ENCODE data around the gene AK8. TPM values are rescaled to one million over a fixed set of nuclear protein-coding genes. Genes with fewer than 3 reads are reported as not detected.

The AK8 gene
- total and polyA plus RNA-seq, 2 of the 4 experiments (the other 2 are of a cell fraction), result under 0.01 to 0.09 TPM

DNA sequence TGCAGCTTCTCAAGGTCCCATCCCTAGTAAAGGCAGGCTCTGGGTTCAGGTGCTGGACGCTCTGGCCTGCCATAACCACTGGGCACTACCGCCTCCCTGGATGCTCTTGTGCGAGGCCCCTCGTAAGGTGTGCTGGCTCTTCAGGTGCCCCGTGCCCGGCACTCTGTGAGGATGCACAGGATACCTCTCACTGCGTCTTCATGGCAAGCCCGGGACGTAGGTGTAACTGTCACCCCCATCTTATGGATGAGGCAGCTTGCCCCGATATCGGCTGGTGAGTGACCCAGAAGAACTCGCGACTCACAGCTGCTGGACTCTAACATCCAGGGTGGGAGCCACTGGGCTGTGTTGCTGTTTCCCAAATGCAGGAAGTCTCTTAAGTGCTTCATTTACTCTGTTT, 128.8 kb downstream of the AK8 start:
- Histone ChIP-seq H3K18ac (ENCODE audit: low read depth, low read length) (no peak overlapping the region), H2BK120ac (ENCODE audit: low read depth, low read length) (no peak overlapping the region), H2BK5ac (ENCODE audit: low read depth, low read length, poor library complexity, severe bottlenecking) (no peak overlapping the region), H3K79me1 (ENCODE audit: low read depth in 1 of 2, low read length in 2 of 2) (no peaks in the 10 kb centered on the region), H4K20me1 (ENCODE audit: insufficient read depth, low read length) (no peaks in the 10 kb centered on the region), H4K5ac (ENCODE audit: low read depth, low read length) (no peak overlapping the region), H4K8ac (ENCODE audit: low read depth in 2 of 2, low read length in 2 of 2) (no peak overlapping the region), H3K4me2 (ENCODE audit: low read depth, low read length) (no peak overlapping the region), H2AFZ (replicated peaks; ENCODE audit: low read length, poor library complexity) (peak overlapping the region; percentile 23), H2AK9ac (replicated peaks; ENCODE audit: low read depth, low read length, poor library complexity) (no peak overlapping the region), H4K91ac (ENCODE audit: insufficient read depth, low read depth, low read length) (no peak overlapping the region), H3K9me1 (ENCODE audit: insufficient read depth, low read length) (no peaks in the 10 kb centered on the region), H2BK15ac (ENCODE audit: low read depth, low read length) (no peak overlapping the region), H2AK5ac (ENCODE audit: low read depth, low read length) (no peak overlapping the region), H3K27me3 (ENCODE audit: control insufficient read depth, insufficient read depth, low read length) (peaks cover 42% of the 10 kb centered on the region), H3K4me3 (ENCODE audit: insufficient read depth, low read depth, low read length) (no peak overlapping the region), H3K4ac (ENCODE audit: low read depth, low read length) (no peak overlapping the region), H3K23ac (ENCODE audit: low read depth, low read length) (no peak overlapping the region), H3K36me3 (ENCODE audit: control insufficient read depth, insufficient read depth, low read length) (no peaks in the 10 kb centered on the region), H3K56ac (ENCODE audit: extremely low read depth, insufficient read depth, low read length) (no peak overlapping the region), H3K9me3 (ENCODE audit: control insufficient read depth, insufficient read depth, low read length) (peaks cover 6% of the 10 kb centered on the region), H2BK20ac (ENCODE audit: low read depth, low read length) (no peak overlapping the region), H3K9ac (ENCODE audit: low read depth, low read length) (no peak overlapping the region), H3K14ac (replicated peaks; ENCODE audit: low read depth, low read length) (no peak overlapping the region), H3K4me1 (ENCODE audit: control insufficient read depth, insufficient read depth, low read length) (no peaks in the 10 kb centered on the region; the same call in 1 of the 2 replicates), H3K27ac (ENCODE audit: insufficient read depth, low read length) (no peak overlapping the region)
- DNase-seq, result no peak
- in situ Hi-C loops (cut with MboI; ENCODE audit: low sequenced_read_pairs) (no loop called here), dilution Hi-C loops (cut with HindIII; ENCODE audit: low sequenced_read_pairs, unreplicated experiment) (no loop called here), intact Hi-C loops (cut with micrococcal nuclease) (no loop called here)
- ChIA-PET CTCF (no interaction called here), POLR2A (ENCODE audit: unreplicated experiment) (no interaction called here)
- 80% methylated on average over 7 of the region's 13 CpGs; no CpG with 5 or more reads in 1 of the 2 experiments for WGBS, 2 experiments (ENCODE audit: extremely low coverage in 2 of 2, insufficient read length in 1 of 2)
- TF ChIP-seq SMC3 (IDR thresholded peaks at IDR 0.05; ENCODE audit: low read depth, low read length), result no peak
- TF ChIP-seq BHLHE40 (IDR thresholded peaks at IDR 0.05; ENCODE audit: low read depth, low read length), result no peak
- no peak for TF ChIP-seq RAD21 (IDR thresholded peaks at IDR 0.05; ENCODE audit: low read length)
- TF ChIP-seq NFE2L2 (IDR thresholded peaks at IDR 0.05; ENCODE audit: low read depth, low read length), result no peak
- TF ChIP-seq FOS (IDR thresholded peaks at IDR 0.05; ENCODE audit: low read depth, low read length), result no peak
- no peak for TF ChIP-seq POLR2A (IDR thresholded peaks at IDR 0.05; ENCODE audit: low read depth, low read length)
- TF ChIP-seq, protein P1, sequence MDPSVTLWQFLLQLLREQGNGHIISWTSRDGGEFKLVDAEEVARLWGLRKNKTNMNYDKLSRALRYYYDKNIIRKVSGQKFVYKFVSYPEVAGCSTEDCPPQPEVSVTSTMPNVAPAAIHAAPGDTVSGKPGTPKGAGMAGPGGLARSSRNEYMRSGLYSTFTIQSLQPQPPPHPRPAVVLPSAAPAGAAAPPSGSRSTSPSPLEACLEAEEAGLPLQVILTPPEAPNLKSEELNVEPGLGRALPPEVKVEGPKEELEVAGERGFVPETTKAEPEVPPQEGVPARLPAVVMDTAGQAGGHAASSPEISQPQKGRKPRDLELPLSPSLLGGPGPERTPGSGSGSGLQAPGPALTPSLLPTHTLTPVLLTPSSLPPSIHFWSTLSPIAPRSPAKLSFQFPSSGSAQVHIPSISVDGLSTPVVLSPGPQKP (IDR thresholded peaks at IDR 0.05; ENCODE audit: borderline replicate concordance, low read depth, low read length), result no peak
- TF ChIP-seq RFX5 (IDR thresholded peaks at IDR 0.05; ENCODE audit: low read depth, low read length), result no peak
- TF ChIP-seq MXI1 (IDR thresholded peaks at IDR 0.05; ENCODE audit: borderline replicate concordance, low read depth, low read length), result no peak
- TF ChIP-seq MAZ (IDR thresholded peaks at IDR 0.05; ENCODE audit: borderline replicate concordance, low read depth, low read length), result no peak
- TF ChIP-seq, protein P2, sequence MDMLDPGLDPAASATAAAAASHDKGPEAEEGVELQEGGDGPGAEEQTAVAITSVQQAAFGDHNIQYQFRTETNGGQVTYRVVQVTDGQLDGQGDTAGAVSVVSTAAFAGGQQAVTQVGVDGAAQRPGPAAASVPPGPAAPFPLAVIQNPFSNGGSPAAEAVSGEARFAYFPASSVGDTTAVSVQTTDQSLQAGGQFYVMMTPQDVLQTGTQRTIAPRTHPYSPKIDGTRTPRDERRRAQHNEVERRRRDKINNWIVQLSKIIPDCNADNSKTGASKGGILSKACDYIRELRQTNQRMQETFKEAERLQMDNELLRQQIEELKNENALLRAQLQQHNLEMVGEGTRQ (IDR thresholded peaks at IDR 0.05; ENCODE audit: low read depth, low read length), result no peak
- no peak for TF ChIP-seq MAFK (IDR thresholded peaks at IDR 0.05; ENCODE audit: low read depth, low read length)
- TF ChIP-seq CHD1 (IDR thresholded peaks at IDR 0.05; ENCODE audit: low read depth, low read length), result no peak
- no peak for TF ChIP-seq RCOR1 (IDR thresholded peaks at IDR 0.05; ENCODE audit: insufficient replicate concordance, low read length)
- TF ChIP-seq CEBPB (IDR thresholded peaks at IDR 0.05; ENCODE audit: low read depth, low read length), result no peak
- ATAC-seq (ENCODE audit: low read depth), result no peak
- BruUV-seq (replicated peaks), result no TSS peak

Measured in IMR-90 (cell line).